PC-3 (cell line): ENCODE results near the gene MRTFA.

Experiments used
- CTCF ChIP-seq: fragments of 300-600 bp; sonication (generic); conservative IDR thresholded peaks from 2 replicates; pipeline ENCODE4 v1.5.1; 2017; ENCODE audit warnings: antibody characterized with exemption, low read depth, mild to moderate bottlenecking, low read length
- EZH2 ChIP-seq: fragments of 300-600 bp; sonication (generic); IDR thresholded peaks from one replicate; pipeline ENCODE4 v1.6.1; 2017; ENCODE audit warnings: antibody characterized with exemption, mild to moderate bottlenecking, low read length; ENCODE audit not compliant: unreplicated experiment

GRCh38 chr22:40670058-40670457, 33.5 kb upstream of the MRTFA start:
- no peak for TF ChIP-seq CTCF
- TF ChIP-seq EZH2 = no peak
